Measurements from ENCODE around the gene CLEC16A.
"Not testable (repeated sequence)": the region's sequence is repeated elsewhere in the genome, so short reads cannot be mapped to it uniquely, and the experiment has no call there.

CLEC16A gene

GRCh38 chr16:11219178-11219577 lies 274.8 kb downstream of the CLEC16A start:
- DNase-seq (ENCODE audit: low spot score), result no peak

GRCh38 chr16:11220507-11220906 lies 276.1 kb downstream of the CLEC16A start:
- not testable (repeated sequence) for DNase-seq (ENCODE audit: low spot score)

GRCh38 chr16:11224096-11224893 lies 279.9 kb downstream of the CLEC16A start:
- DNase-seq (ENCODE audit: low spot score), result no peak

GRCh38 chr16:11224894-11225676 lies 280.7 kb downstream of the CLEC16A start:
- no peak for DNase-seq (ENCODE audit: low spot score)

GRCh38 chr16:11225677-11226549 lies 281.5 kb downstream of the CLEC16A start:
- DNase-seq (ENCODE audit: low spot score), result no peak

- no peak for DNase-seq (ENCODE audit: low spot score)
Observed at GRCh38 chr16:11229432-11229831, 285.1 kb downstream of the CLEC16A start.

GRCh38 chr16:11229906-11230305 lies 285.5 kb downstream of the CLEC16A start:
- DNase-seq (ENCODE audit: low spot score), result no peak

GRCh38 chr16:11231367-11231970 lies 287.1 kb downstream of the CLEC16A start:
- no peak for DNase-seq (ENCODE audit: low spot score)
